ENCODE results near the gene GALT. TPM values are rescaled to one million over a fixed set of nuclear protein-coding genes. Genes with fewer than 3 reads are reported as not detected.

GALT gene
- total RNA-seq, 1 experiment from 2014 or later, result 27.6 TPM

- TF ChIP-seq CTCF (conservative IDR thresholded peaks at IDR 0.05; ENCODE audit: low read depth, low read length) (no peak), EZH2 (IDR thresholded peaks at IDR 0.05; ENCODE audit: borderline replicate concordance, low read depth, low read length, poor library complexity, severe bottlenecking) (no peak)
- Histone ChIP-seq H3K27ac (ENCODE audit: low read depth, low read length, poor library complexity, severe bottlenecking) (peak overlapping the region; percentile 74), H3K4me1 (ENCODE audit: insufficient read depth, low read length, poor library complexity, severe bottlenecking) (peaks cover 25% of the 10 kb centered on the region), H3K27me3 (replicated peaks; ENCODE audit: insufficient read depth, low read depth, low read length, poor library complexity) (no peaks in the 10 kb centered on the region), H3K4me3 (ENCODE audit: low read depth, low read length, poor library complexity, severe bottlenecking) (no peak overlapping the region), H3K36me3 (ENCODE audit: insufficient read depth, low read length, poor library complexity, severe bottlenecking) (peaks cover 17% of the 10 kb centered on the region), H3K9me3 (ENCODE audit: low read depth, low read length, poor library complexity, severe bottlenecking) (no peaks in the 10 kb centered on the region)
- intact Hi-C loops (cut with micrococcal nuclease; ENCODE audit: unreplicated experiment), result no loop called here
- no peak for DNase-seq (ENCODE audit: low spot score)
- POLR2A ChIA-PET (ENCODE audit: low non-redundant PET), result no interaction called here
- CTCF ChIA-PET, result no interaction called here
- BruUV-seq (replicated peaks), result no TSS peak
Measured at GRCh38 chr9:34652602-34653000, 6.1 kb downstream of the GALT start.

- POLR2A ChIA-PET (ENCODE audit: low non-redundant PET), result no interaction called here
- TF ChIP-seq CTCF (conservative IDR thresholded peaks at IDR 0.05; ENCODE audit: low read depth, low read length) (no peak), EZH2 (IDR thresholded peaks at IDR 0.05; ENCODE audit: borderline replicate concordance, low read depth, low read length, poor library complexity, severe bottlenecking) (no peak)
- Histone ChIP-seq H3K4me1 (ENCODE audit: insufficient read depth, low read length, poor library complexity, severe bottlenecking) (peaks cover 25% of the 10 kb centered on the region), H3K27me3 (replicated peaks; ENCODE audit: insufficient read depth, low read depth, low read length, poor library complexity) (no peaks in the 10 kb centered on the region), H3K4me3 (ENCODE audit: low read depth, low read length, poor library complexity, severe bottlenecking) (no peak overlapping the region), H3K36me3 (ENCODE audit: insufficient read depth, low read length, poor library complexity, severe bottlenecking) (peaks cover 10% of the 10 kb centered on the region), H3K27ac (ENCODE audit: low read depth, low read length, poor library complexity, severe bottlenecking) (peak overlapping the region; percentile 74), H3K9me3 (ENCODE audit: low read depth, low read length, poor library complexity, severe bottlenecking) (no peaks in the 10 kb centered on the region)
- intact Hi-C loops (cut with micrococcal nuclease; ENCODE audit: unreplicated experiment), result no loop called here
- peak; percentile 32 for DNase-seq (ENCODE audit: low spot score)
- CTCF ChIA-PET, result no interaction called here
- BruUV-seq (replicated peaks), result no TSS peak
Measured at GRCh38 chr9:34653151-34654072, 6.9 kb downstream of the GALT start.

GRCh38 chr9:34654323-34655051 lies 8.0 kb downstream of the GALT start:
- peak; percentile 72 for DNase-seq (ENCODE audit: low spot score)
- Histone ChIP-seq H3K27ac (ENCODE audit: low read depth, low read length, poor library complexity, severe bottlenecking) (peak overlapping the region; percentile 74), H3K36me3 (ENCODE audit: insufficient read depth, low read length, poor library complexity, severe bottlenecking) (no peaks in the 10 kb centered on the region), H3K4me3 (ENCODE audit: low read depth, low read length, poor library complexity, severe bottlenecking) (no peak overlapping the region), H3K27me3 (replicated peaks; ENCODE audit: insufficient read depth, low read depth, low read length, poor library complexity) (no peaks in the 10 kb centered on the region), H3K9me3 (ENCODE audit: low read depth, low read length, poor library complexity, severe bottlenecking) (no peaks in the 10 kb centered on the region), H3K4me1 (ENCODE audit: insufficient read depth, low read length, poor library complexity, severe bottlenecking) (peaks cover 25% of the 10 kb centered on the region)
- ChIA-PET POLR2A (ENCODE audit: low non-redundant PET) (no interaction called here), CTCF (no interaction called here)
- no TSS peak for BruUV-seq (replicated peaks)
- TF ChIP-seq EZH2 (IDR thresholded peaks at IDR 0.05; ENCODE audit: borderline replicate concordance, low read depth, low read length, poor library complexity, severe bottlenecking), result no peak
- TF ChIP-seq CTCF (conservative IDR thresholded peaks at IDR 0.05; ENCODE audit: low read depth, low read length), result no peak
- intact Hi-C loops (cut with micrococcal nuclease; ENCODE audit: unreplicated experiment), result no loop called here

Data from A673 (cell line).